ENCODE data around the gene CCN6.

- TF ChIP-seq POLR2A (IDR thresholded peaks at IDR 0.05): no peak
- TF ChIP-seq CTCF (IDR thresholded peaks at IDR 0.05): no peak
- TF ChIP-seq POLR2AphosphoS5 (IDR thresholded peaks at IDR 0.05): no peak
These were observed 36.7 kb upstream of the CCN6 start for GRCh38 chr6:112017169-112017568.
